IPS-20b (cell line): ENCODE measurements around the gene SERPINB6.

ENCODE experiments used
- H3K27ac ChIP-seq: one replicate; pipeline ENCODE4 v1.5.1; 2013; ENCODE audit warnings: low read length
- H3K27me3 ChIP-seq: 2 replicates; pipeline ENCODE4 v1.6.1; 2013; ENCODE audit warnings: mild to moderate bottlenecking, low read length, inconsistent platforms; ENCODE audit not compliant: insufficient read depth
- H3K36me3 ChIP-seq: 2 replicates; pipeline ENCODE4 v1.6.1; 2013; ENCODE audit warnings: low read depth, mild to moderate bottlenecking, inconsistent platforms, low read length, moderate library complexity; ENCODE audit not compliant: insufficient read depth
- H3K4me1 ChIP-seq: 2 replicates; pipeline ENCODE4 v1.6.1; 2013; ENCODE audit warnings: mild to moderate bottlenecking, control low read depth, inconsistent platforms, low read length, moderate library complexity; ENCODE audit not compliant: insufficient read depth
- H3K4me3 ChIP-seq: 2 replicates; pipeline ENCODE4 v1.5.1; 2013; ENCODE audit warnings: mild to moderate bottlenecking, low read length, inconsistent platforms
- H3K9ac ChIP-seq: 2 replicates; pipeline ENCODE4 v1.6.1; 2013; ENCODE audit warnings: low read depth, mild to moderate bottlenecking, inconsistent platforms, low read length, moderate library complexity
- H3K9me3 ChIP-seq: 2 replicates; pipeline ENCODE4 v1.6.1; 2013; ENCODE audit warnings: mild to moderate bottlenecking, low read depth, low read length, inconsistent platforms; ENCODE audit not compliant: insufficient read depth

The SERPINB6 gene

GRCh38 chr6:2962004-2962403 is 9.4 kb downstream of the SERPINB6 start:
- 0 out of 2 replicates have a peak, but pooled peaks cover 2% of the 10 kb centered on the region for H3K27me3 ChIP-seq
- no peaks in the 10 kb centered on the region for H3K9me3 ChIP-seq
- H3K4me1 ChIP-seq = peaks cover 33% of the 10 kb centered on the region
- H3K36me3 ChIP-seq = no peaks in the 10 kb centered on the region
- no peak overlapping the region for H3K27ac ChIP-seq
- H3K9ac ChIP-seq = no peak overlapping the region
- H3K4me3 ChIP-seq = no peak overlapping the region

GRCh38 chr6:2961506-2961905 is 9.9 kb downstream of the SERPINB6 start:
- Histone ChIP-seq H3K9ac (no peak overlapping the region), H3K4me1 (peaks cover 31% of the 10 kb centered on the region), H3K27ac (no peak overlapping the region)

GRCh38 chr6:2960935-2961334 is 10.4 kb downstream of the SERPINB6 start:
- H3K4me3 ChIP-seq = no peak overlapping the region
- H3K9ac ChIP-seq = no peak overlapping the region
- no peaks in the 10 kb centered on the region for H3K9me3 ChIP-seq
- H3K27ac ChIP-seq = no peak overlapping the region
- H3K36me3 ChIP-seq = no peaks in the 10 kb centered on the region
- H3K27me3 ChIP-seq = no peaks in the 10 kb centered on the region
- H3K4me1 ChIP-seq = peaks cover 26% of the 10 kb centered on the region

More at GRCh38 chr6:2961506-2961905, 9.9 kb downstream of the SERPINB6 start:
- Histone ChIP-seq H3K27me3 (no peaks in the 10 kb centered on the region), H3K9me3 (no peaks in the 10 kb centered on the region), H3K4me3 (no peak overlapping the region), H3K36me3 (no peaks in the 10 kb centered on the region)

- H3K9me3 ChIP-seq = no peaks in the 10 kb centered on the region
- H3K4me3 ChIP-seq = no peak overlapping the region
- no peaks in the 10 kb centered on the region for H3K27me3 ChIP-seq
- no peak overlapping the region for H3K27ac ChIP-seq
- no peak overlapping the region; the same call in 1 of the 2 replicates for H3K9ac ChIP-seq
- peaks cover 26% of the 10 kb centered on the region for H3K4me1 ChIP-seq
- H3K36me3 ChIP-seq = no peaks in the 10 kb centered on the region
These were observed 11.3 kb downstream of the SERPINB6 start for GRCh38 chr6:2959909-2960719.

- no peaks in the 10 kb centered on the region for H3K36me3 ChIP-seq
- no peaks in the 10 kb centered on the region for H3K9me3 ChIP-seq
- no peak overlapping the region for H3K4me3 ChIP-seq
- no peaks in the 10 kb centered on the region for H3K27me3 ChIP-seq
- peaks cover 27% of the 10 kb centered on the region for H3K4me1 ChIP-seq
- no peak overlapping the region for H3K9ac ChIP-seq
- no peak overlapping the region for H3K27ac ChIP-seq
These were observed 12.6 kb downstream of the SERPINB6 start for GRCh38 chr6:2958776-2959175.

- Histone ChIP-seq H3K27me3 (no peaks in the 10 kb centered on the region), H3K4me1 (peaks cover 27% of the 10 kb centered on the region), H3K36me3 (no peaks in the 10 kb centered on the region), H3K9ac (no peak overlapping the region), H3K9me3 (no peaks in the 10 kb centered on the region), H3K4me3 (no peak overlapping the region), H3K27ac (no peak overlapping the region)
These were observed 13.0 kb downstream of the SERPINB6 start for GRCh38 chr6:2958331-2958711.

GRCh38 chr6:2957696-2958330 is 13.6 kb downstream of the SERPINB6 start:
- no peaks in the 10 kb centered on the region for H3K36me3 ChIP-seq
- no peak overlapping the region for H3K27ac ChIP-seq

GRCh38 chr6:2956930-2957685 is 14.3 kb downstream of the SERPINB6 start:
- Histone ChIP-seq H3K4me1 (peaks cover 24% of the 10 kb centered on the region), H3K27me3 (no peaks in the 10 kb centered on the region), H3K9ac (no peak overlapping the region), H3K9me3 (no peaks in the 10 kb centered on the region), H3K4me3 (no peak overlapping the region), H3K27ac (no peak overlapping the region), H3K36me3 (no peaks in the 10 kb centered on the region)

More at GRCh38 chr6:2957696-2958330, 13.6 kb downstream of the SERPINB6 start:
- Histone ChIP-seq H3K9ac (no peak overlapping the region), H3K9me3 (no peaks in the 10 kb centered on the region), H3K4me3 (no peak overlapping the region), H3K4me1 (peaks cover 27% of the 10 kb centered on the region), H3K27me3 (no peaks in the 10 kb centered on the region)

- Histone ChIP-seq H3K4me3 (no peak overlapping the region), H3K4me1 (peaks cover 3% of the 10 kb centered on the region; the same call in 1 of the 2 replicates), H3K27ac (no peak overlapping the region)
These were observed 18.3 kb downstream of the SERPINB6 start for GRCh38 chr6:2953098-2953497.

GRCh38 chr6:2952557-2953095 is 18.7 kb downstream of the SERPINB6 start:
- Histone ChIP-seq H3K27ac (no peak overlapping the region), H3K4me1 (peaks cover 3% of the 10 kb centered on the region; the same call in 1 of the 2 replicates), H3K9ac (no peak overlapping the region; the same call in 1 of the 2 replicates), H3K36me3 (no peaks in the 10 kb centered on the region), H3K9me3 (no peaks in the 10 kb centered on the region), H3K4me3 (no peak overlapping the region), H3K27me3 (no peaks in the 10 kb centered on the region)

More at GRCh38 chr6:2953098-2953497, 18.3 kb downstream of the SERPINB6 start:
- Histone ChIP-seq H3K36me3 (no peaks in the 10 kb centered on the region), H3K9me3 (no peaks in the 10 kb centered on the region), H3K9ac (no peak overlapping the region; the same call in 1 of the 2 replicates), H3K27me3 (no peaks in the 10 kb centered on the region)

GRCh38 chr6:2951728-2952127 is 19.6 kb downstream of the SERPINB6 start:
- H3K36me3 ChIP-seq = no peaks in the 10 kb centered on the region
- no peak overlapping the region for H3K9ac ChIP-seq
- no peak overlapping the region for H3K27ac ChIP-seq
- no peak overlapping the region for H3K4me3 ChIP-seq
- H3K27me3 ChIP-seq = no peaks in the 10 kb centered on the region
- no peaks in the 10 kb centered on the region for H3K9me3 ChIP-seq
- H3K4me1 ChIP-seq = peaks cover 3% of the 10 kb centered on the region; the same call in 1 of the 2 replicates
